ENCODE data around the gene EFHD2.
A peak's percentile ranks its signal among the peaks of the same experiment; 100 is the strongest.

Gene EFHD2

DNA sequence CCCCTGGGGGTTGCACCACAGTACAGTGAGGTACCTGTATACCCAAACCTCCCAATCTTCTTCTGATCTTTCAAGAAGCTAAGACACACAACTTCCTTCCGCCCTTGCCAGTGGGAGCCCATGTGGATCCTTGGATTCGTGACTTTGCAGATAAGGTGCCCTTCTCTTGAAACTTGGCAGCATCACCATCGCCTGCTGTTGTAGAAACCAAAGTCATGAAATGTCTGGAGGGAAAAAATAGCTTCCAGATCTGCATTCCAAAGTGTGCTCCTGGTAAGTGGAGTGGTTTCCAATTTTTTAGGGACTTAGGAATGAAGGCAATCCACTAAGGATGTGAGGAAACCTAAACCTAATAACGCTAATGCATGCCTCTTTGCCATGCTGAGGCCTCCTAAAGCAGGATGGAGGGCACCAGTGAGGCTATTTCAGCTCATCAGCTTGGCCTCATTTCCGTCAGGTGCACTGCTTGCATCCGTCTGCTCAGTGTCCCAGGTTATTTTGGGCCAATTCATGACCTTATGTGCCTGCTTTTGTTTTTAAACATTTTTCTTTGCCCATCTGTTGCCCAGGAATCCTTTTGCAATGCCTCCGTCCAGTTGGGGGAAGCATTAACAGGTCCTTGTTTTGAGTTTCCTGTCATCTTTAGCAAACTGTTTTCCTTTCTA is 8.2 kb upstream of the EFHD2 start:
- TF ChIP-seq, protein P1, sequence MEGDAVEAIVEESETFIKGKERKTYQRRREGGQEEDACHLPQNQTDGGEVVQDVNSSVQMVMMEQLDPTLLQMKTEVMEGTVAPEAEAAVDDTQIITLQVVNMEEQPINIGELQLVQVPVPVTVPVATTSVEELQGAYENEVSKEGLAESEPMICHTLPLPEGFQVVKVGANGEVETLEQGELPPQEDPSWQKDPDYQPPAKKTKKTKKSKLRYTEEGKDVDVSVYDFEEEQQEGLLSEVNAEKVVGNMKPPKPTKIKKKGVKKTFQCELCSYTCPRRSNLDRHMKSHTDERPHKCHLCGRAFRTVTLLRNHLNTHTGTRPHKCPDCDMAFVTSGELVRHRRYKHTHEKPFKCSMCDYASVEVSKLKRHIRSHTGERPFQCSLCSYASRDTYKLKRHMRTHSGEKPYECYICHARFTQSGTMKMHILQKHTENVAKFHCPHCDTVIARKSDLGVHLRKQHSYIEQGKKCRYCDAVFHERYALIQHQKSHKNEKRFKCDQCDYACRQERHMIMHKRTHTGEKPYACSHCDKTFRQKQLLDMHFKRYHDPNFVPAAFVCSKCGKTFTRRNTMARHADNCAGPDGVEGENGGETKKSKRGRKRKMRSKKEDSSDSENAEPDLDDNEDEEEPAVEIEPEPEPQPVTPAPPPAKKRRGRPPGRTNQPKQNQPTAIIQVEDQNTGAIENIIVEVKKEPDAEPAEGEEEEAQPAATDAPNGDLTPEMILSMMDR (IDR thresholded peaks at IDR 0.05; ENCODE audit: insufficient read depth, low read depth, low read length, missing control alignments) = no peak
- H3K4me3 ChIP-seq (ENCODE audit: low read length) = no peak overlapping the region
- DNase-seq (ENCODE audit: low read depth) = no peak

DNA sequence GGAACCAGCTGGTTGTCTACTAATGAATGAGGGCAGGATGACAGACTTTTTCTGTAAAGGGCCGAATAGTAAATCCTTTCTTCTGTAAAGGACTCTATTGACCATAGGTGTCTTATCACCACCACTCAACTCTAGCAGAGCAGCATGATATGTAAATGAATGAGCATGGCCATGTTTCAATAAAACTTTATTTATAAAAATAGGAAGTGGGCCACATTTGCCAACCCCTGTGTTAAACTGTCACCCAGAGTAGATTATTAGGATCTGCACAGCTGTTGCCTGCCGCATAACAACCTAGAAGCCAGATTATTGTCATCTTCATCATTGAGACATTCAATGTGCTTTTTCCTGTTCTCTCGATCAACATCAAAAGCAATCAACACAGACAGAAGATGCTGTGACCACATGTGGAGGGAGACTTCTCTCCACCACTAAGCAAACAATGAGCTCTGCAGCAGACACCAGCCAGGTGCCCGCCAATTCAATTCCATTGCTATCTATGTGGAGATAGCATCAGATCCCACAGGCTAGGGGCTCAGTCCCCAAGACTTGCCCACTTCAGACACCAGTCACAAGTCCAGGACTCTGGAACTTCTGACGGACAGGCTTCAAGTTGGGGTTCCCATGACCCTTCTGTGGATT is 6.8 kb upstream of the EFHD2 start:
- TF ChIP-seq, protein P1 (IDR thresholded peaks at IDR 0.05; ENCODE audit: insufficient read depth, low read depth, low read length, missing control alignments) = no peak
- no peak for DNase-seq (ENCODE audit: low read depth)
- no peak overlapping the region for H3K4me3 ChIP-seq (ENCODE audit: low read length)

DNA sequence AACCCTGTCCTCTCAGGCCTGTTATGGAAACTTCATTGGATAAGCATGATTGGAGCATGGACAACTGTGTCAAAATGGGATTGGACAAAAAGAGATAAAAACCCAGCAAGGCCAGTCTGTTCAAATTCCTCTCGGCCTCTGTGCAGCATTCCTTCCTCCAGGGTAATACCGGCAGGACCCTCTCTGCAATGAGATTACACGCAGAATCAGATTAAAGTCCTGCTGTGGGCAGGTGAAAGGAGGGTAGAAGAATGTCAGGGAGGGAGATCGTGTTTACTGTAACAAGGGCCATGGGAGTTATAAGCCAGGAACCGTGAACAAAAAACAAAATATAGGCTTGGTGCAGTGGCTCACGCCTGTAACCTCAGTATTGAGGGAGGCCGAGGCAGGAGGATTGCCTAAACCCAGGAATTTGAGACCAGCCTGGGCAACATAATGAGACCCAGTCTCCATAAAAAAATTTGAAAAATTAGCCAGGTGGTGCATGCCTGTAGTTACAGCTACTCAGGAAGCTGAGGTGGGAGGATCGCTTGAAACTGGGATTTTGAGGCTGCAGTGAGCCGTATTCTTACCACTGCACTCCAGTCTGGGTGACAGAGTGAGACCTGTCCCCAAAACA is 5.6 kb upstream of the EFHD2 start:
- no peak for DNase-seq (ENCODE audit: low read depth)
- TF ChIP-seq, protein P1 (IDR thresholded peaks at IDR 0.05; ENCODE audit: insufficient read depth, low read depth, low read length, missing control alignments) = no peak
- H3K4me3 ChIP-seq (ENCODE audit: low read length) = no peak overlapping the region

DNA sequence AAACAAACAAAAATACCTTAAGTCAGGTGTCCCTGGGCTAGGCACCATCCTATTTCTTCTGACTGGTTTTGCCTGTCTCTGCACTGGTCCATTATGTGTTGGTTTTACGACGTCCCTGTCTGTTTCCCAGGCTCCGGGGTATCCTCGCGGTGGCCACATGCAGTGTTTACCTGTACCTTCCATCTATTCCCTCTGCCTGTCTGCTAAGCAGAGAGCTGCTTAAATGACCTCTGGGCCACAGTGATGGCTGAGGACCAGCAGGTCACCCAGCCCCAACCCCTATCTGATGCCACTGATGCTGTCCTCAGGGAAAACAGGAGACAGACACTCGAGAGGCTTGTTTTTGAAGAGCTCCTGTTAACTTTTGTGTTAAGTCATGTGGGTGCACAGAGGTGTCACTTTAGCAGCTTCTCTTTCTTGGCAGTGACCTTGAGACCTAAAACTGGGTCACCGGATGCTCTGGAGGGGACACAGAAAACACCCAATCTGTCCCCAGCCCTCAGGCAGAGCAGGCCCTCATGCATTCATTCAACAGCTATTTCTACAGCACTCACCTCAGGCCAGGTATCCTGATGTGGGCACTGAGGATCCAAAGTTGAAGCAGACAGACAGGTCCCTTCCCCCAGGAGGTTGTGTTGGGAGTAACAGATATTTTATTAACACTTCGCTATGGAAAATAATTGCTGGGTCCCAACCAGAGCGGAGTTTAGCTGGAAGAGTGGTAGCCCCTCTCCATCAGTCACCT is 4.4 kb upstream of the EFHD2 start:
- H3K4me3 ChIP-seq (ENCODE audit: low read length) = no peak overlapping the region
- TF ChIP-seq, protein P1 (IDR thresholded peaks at IDR 0.05; ENCODE audit: insufficient read depth, low read depth, low read length, missing control alignments) = no peak
- DNase-seq (ENCODE audit: low read depth) = no peak

DNA sequence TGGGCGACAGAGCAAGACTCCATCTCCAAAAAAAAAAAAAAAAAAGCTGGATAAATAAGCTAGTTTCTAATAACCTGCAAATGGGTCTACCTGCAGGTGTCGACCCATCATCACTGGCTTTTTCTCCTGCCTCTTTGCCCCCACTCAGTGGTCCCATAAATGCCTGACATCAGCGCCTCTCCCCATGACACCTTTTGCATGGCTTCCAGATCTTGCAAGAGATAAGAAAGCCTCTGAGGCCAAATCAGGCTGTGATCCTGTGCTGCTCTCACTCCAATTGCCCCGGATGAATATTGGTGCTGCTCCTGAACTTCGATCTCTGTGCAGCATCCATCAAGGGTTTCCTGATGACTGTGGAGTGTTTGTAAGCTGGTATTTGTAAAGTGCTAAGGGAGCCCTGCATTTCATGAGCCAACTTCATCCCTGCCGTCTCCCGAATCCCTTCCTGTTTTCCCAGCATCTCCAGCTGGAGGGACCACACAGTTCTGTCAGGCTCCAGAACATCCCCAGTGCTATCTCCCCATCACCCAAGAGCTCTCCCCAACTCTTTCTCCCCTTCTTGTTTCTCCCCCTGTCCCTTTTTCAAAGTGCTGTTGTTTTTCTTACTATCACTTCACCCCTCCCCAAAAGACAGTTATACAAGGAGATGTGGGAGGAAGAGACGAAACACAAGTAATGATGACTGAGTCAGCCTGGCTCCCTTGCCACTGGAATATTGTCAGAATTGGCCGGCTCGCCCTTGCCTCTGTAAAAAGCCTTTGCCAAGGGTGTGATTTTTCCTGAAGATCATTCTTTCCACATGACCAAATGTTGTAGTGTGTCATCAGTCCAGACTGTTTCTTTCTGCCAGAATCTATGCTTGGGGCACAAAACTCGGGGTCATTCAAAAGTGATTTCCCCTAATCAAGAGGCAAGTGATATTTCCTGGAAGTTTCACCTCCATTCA is 2.8 kb upstream of the EFHD2 start:
- TF ChIP-seq, protein P1 (IDR thresholded peaks at IDR 0.05; ENCODE audit: insufficient read depth, low read depth, low read length, missing control alignments) = no peak
- no peak overlapping the region for H3K4me3 ChIP-seq (ENCODE audit: low read length)
- DNase-seq (ENCODE audit: low read depth) = peak; percentile 79

DNA sequence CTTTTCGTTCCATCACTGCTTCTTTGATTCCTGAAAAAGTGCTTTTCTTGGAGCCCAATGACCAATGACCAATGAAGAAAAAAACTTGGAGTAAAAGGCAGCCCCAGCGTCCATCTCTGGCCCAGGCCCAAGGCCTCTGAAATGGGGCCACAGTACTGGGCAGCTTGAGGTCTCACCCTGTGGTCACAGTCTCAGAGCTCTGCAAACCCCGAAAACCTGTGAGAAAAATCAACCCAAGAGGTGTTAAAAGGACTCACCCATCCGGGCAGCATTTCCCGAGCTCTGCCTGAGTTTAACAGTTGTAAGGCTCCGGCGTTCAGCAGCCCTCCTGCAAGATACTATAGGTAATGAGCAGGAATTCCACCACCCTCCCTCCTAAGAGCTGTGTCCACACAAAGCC is 2.1 kb upstream of the EFHD2 start:
- TF ChIP-seq, protein P1 (IDR thresholded peaks at IDR 0.05; ENCODE audit: insufficient read depth, low read depth, low read length, missing control alignments) = no peak
- no peak for DNase-seq (ENCODE audit: low read depth)
- no peak overlapping the region for H3K4me3 ChIP-seq (ENCODE audit: low read length)

Data from epithelial cell of esophagus (primary cell).